K562 (cell line): ENCODE measurements around the gene KCNAB1. TPM values are rescaled to one million over a fixed set of nuclear protein-coding genes. Genes with fewer than 3 reads are reported as not detected.

Experiments
- BCL6 ChIP-seq: fragments of 250-450 bp; sonication (Bioruptor Pico); IDR thresholded peaks from 2 replicates; pipeline ENCODE4 v1.4.0; 2020
- HLTF ChIP-seq: fragments of 450-650 bp; IDR thresholded peaks from 2 replicates; pipeline ENCODE4 v1.6.1; 2016
- HNRNPH1 ChIP-seq: fragments of 200-400 bp; formaldehyde crosslinking; optimal IDR thresholded peaks from 2 replicates; pipeline ENCODE3; 2017; ENCODE audit warnings: low read depth, mild to moderate bottlenecking, low read length, moderate library complexity
- polyA plus RNA-seq, 8 experiments: library from polyadenylated mRNA; depleted of rRNA in 4 of 8; stranded (reverse) in 5 of 8; unstranded in 3 of 8; fragments of >200 nt; fragmentation: Nextera tagmentation in 2 of 8; fragmentation: Illumina TruSeq in 1 of 8; extraction: Ambion mirVana in 2 of 8; extraction: Trizol in 1 of 8; gene quantifications; 2 replicates each; pipeline versions ENCODE4 v1.2.1 to v1.2.3, GENCODE V29; 2011 to 2014; ENCODE audit warnings: inconsistent platforms in 1 of 8, missing spikeins in 1 of 8
- total RNA-seq, 7 experiments: library from RNA; depleted of rRNA in 6 of 7; stranded (reverse); fragments of >200 nt in 6 of 7; fragmentation: Illumina TruSeq in 2 of 7; extraction: Trizol in 2 of 7; gene quantifications; 2 replicates each; pipeline versions ENCODE4 v1.2.1 to v1.2.3, GENCODE V29; 2011 to 2021; ENCODE audit warnings: low replicate concordance in 1 of 7
- TF ChIP-seq, protein P1 (sequence below): fragments of 250-450 bp; sonication (Bioruptor Pico); IDR thresholded peaks from 2 replicates; pipeline ENCODE4 v1.5.0; 2022; ENCODE audit warnings: mild to moderate bottlenecking
- TF ChIP-seq, protein P2 (sequence below): sonication (generic); formaldehyde crosslinking; IDR thresholded peaks from 2 replicates; pipeline ENCODE4 v1.8.1; 2023; ENCODE audit warnings: mild to moderate bottlenecking, missing genetic modification reagents, moderate library complexity
- TF ChIP-seq, protein P3 (sequence below): sonication (generic); formaldehyde crosslinking; IDR thresholded peaks from 2 replicates; pipeline ENCODE4 v1.8.0; 2022; ENCODE audit warnings: mild to moderate bottlenecking, missing genetic modification reagents

The KCNAB1 gene
- total and polyA plus RNA-seq, 9 of the 15 experiments (the other 6 are each of a cell fraction or from before 2014, with no cell fraction given): 0.14 to 1.2 (median 0.51) TPM

DNA sequence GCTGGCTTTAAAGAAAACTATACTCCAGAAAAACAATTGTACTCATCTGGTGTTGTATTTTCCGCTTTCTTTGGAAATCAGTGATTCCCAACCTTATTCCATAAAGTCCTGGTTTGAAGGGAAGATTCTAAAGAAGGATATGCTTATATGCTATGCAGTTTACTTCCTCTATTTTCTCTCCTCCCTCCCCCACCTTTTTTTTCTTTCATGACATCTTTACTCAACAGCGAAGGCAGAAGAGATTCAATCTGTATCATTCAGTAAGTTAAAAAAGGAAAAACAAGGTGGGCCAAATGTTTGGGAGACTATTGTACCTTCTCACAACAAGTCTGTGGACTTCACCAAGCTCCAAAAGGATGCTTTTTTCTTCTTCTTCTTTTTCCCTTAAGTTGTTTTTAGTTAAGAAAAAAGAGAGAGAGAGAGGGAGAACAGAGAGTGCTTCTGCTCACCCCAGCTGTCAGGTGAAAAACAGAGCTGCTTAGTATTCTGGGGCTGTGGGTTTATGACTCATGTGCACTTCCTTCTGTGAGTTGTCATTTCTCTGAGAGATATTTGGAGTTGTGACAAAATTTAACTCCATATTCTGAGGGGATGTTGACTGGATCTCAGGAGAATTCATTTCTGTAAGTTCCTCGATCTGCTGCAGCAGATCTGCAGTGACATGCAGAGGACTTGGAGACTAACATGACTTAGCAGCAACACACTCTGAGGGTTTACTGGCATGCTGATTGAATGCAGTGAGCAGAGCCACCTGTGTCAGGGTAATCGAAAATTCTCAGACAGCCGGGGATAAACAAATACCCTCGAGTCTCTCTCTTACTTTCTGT, 363.8 kb downstream of the KCNAB1 start (continued):
- TF ChIP-seq HNRNPH1 (no peak), BCL6 (CRISPR knock-in tag) (no peak), HLTF (no peak)
- TF ChIP-seq, protein P1, sequence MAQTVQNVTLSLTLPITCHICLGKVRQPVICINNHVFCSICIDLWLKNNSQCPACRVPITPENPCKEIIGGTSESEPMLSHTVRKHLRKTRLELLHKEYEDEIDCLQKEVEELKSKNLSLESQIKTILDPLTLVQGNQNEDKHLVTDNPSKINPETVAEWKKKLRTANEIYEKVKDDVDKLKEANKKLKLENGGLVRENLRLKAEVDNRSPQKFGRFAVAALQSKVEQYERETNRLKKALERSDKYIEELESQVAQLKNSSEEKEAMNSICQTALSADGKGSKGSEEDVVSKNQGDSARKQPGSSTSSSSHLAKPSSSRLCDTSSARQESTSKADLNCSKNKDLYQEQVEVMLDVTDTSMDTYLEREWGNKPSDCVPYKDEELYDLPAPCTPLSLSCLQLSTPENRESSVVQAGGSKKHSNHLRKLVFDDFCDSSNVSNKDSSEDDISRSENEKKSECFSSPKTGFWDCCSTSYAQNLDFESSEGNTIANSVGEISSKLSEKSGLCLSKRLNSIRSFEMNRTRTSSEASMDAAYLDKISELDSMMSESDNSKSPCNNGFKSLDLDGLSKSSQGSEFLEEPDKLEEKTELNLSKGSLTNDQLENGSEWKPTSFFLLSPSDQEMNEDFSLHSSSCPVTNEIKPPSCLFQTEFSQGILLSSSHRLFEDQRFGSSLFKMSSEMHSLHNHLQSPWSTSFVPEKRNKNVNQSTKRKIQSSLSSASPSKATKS (CRISPR knock-in tag): no peak
- TF ChIP-seq, protein P2, sequence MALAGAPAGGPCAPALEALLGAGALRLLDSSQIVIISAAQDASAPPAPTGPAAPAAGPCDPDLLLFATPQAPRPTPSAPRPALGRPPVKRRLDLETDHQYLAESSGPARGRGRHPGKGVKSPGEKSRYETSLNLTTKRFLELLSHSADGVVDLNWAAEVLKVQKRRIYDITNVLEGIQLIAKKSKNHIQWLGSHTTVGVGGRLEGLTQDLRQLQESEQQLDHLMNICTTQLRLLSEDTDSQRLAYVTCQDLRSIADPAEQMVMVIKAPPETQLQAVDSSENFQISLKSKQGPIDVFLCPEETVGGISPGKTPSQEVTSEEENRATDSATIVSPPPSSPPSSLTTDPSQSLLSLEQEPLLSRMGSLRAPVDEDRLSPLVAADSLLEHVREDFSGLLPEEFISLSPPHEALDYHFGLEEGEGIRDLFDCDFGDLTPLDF (CRISPR knock-in tag): no peak
- TF ChIP-seq, protein P3, sequence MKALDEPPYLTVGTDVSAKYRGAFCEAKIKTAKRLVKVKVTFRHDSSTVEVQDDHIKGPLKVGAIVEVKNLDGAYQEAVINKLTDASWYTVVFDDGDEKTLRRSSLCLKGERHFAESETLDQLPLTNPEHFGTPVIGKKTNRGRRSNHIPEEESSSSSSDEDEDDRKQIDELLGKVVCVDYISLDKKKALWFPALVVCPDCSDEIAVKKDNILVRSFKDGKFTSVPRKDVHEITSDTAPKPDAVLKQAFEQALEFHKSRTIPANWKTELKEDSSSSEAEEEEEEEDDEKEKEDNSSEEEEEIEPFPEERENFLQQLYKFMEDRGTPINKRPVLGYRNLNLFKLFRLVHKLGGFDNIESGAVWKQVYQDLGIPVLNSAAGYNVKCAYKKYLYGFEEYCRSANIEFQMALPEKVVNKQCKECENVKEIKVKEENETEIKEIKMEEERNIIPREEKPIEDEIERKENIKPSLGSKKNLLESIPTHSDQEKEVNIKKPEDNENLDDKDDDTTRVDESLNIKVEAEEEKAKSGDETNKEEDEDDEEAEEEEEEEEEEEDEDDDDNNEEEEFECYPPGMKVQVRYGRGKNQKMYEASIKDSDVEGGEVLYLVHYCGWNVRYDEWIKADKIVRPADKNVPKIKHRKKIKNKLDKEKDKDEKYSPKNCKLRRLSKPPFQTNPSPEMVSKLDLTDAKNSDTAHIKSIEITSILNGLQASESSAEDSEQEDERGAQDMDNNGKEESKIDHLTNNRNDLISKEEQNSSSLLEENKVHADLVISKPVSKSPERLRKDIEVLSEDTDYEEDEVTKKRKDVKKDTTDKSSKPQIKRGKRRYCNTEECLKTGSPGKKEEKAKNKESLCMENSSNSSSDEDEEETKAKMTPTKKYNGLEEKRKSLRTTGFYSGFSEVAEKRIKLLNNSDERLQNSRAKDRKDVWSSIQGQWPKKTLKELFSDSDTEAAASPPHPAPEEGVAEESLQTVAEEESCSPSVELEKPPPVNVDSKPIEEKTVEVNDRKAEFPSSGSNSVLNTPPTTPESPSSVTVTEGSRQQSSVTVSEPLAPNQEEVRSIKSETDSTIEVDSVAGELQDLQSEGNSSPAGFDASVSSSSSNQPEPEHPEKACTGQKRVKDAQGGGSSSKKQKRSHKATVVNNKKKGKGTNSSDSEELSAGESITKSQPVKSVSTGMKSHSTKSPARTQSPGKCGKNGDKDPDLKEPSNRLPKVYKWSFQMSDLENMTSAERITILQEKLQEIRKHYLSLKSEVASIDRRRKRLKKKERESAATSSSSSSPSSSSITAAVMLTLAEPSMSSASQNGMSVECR: no peak
